ENCODE measurements around the gene GNG12.

The GNG12 gene

DNA sequence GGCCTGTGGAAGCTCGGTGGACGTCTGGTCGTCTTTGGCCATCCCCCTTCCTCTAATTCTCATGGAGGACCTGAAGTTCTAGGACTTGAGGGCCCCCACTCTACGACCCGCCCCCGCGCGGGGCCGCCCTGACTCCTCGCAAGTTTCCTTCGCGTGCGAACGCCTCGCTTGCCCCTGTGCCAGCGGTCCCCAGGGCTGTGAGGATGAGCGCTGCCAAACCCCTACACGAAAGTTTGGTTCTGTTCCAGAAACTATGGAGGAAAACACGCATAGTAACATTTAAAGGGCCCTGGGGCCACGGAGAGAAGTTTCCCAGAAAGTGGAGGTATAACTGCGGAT is 304 bp upstream of the GNG12 start:
- no peak overlapping the region for H3K4me3 ChIP-seq (ENCODE audit: low read depth, low read length)
- TF ChIP-seq, protein P1, sequence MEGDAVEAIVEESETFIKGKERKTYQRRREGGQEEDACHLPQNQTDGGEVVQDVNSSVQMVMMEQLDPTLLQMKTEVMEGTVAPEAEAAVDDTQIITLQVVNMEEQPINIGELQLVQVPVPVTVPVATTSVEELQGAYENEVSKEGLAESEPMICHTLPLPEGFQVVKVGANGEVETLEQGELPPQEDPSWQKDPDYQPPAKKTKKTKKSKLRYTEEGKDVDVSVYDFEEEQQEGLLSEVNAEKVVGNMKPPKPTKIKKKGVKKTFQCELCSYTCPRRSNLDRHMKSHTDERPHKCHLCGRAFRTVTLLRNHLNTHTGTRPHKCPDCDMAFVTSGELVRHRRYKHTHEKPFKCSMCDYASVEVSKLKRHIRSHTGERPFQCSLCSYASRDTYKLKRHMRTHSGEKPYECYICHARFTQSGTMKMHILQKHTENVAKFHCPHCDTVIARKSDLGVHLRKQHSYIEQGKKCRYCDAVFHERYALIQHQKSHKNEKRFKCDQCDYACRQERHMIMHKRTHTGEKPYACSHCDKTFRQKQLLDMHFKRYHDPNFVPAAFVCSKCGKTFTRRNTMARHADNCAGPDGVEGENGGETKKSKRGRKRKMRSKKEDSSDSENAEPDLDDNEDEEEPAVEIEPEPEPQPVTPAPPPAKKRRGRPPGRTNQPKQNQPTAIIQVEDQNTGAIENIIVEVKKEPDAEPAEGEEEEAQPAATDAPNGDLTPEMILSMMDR (IDR thresholded peaks at IDR 0.05; ENCODE audit: low read depth, low read length), result no peak
- TF ChIP-seq MAX (IDR thresholded peaks at IDR 0.05; ENCODE audit: low read depth, low read length) (no peak), MYC (IDR thresholded peaks at IDR 0.05; ENCODE audit: low read depth, low read length) (no peak), POLR2A (IDR thresholded peaks at IDR 0.05; ENCODE audit: extremely low read depth, insufficient read length) (no peak)
- no peak for DNase-seq (ENCODE audit: low read depth)

- H3K4me3 ChIP-seq (ENCODE audit: low read depth, low read length), result no peak overlapping the region
- peak; percentile 24 for DNase-seq (ENCODE audit: low read depth)
- TF ChIP-seq MYC (IDR thresholded peaks at IDR 0.05; ENCODE audit: low read depth, low read length) (no peak), POLR2A (IDR thresholded peaks at IDR 0.05; ENCODE audit: extremely low read depth, insufficient read length) (no peak), MAX (IDR thresholded peaks at IDR 0.05; ENCODE audit: low read depth, low read length) (no peak)
- TF ChIP-seq, protein P1 (IDR thresholded peaks at IDR 0.05; ENCODE audit: low read depth, low read length), result no peak
Measured at GRCh38 chr1:67831850-67832513, 1.3 kb downstream of the GNG12 start.

- DNase-seq (ENCODE audit: low read depth), result no peak
- TF ChIP-seq POLR2A (IDR thresholded peaks at IDR 0.05; ENCODE audit: extremely low read depth, insufficient read length) (no peak), MYC (IDR thresholded peaks at IDR 0.05; ENCODE audit: low read depth, low read length) (no peak), MAX (IDR thresholded peaks at IDR 0.05; ENCODE audit: low read depth, low read length) (no peak)
- TF ChIP-seq, protein P1 (IDR thresholded peaks at IDR 0.05; ENCODE audit: low read depth, low read length), result no peak
- H3K4me3 ChIP-seq (ENCODE audit: low read depth, low read length), result no peak overlapping the region
Measured at GRCh38 chr1:67830928-67831830, 2.1 kb downstream of the GNG12 start.

- no peak overlapping the region for H3K4me3 ChIP-seq (ENCODE audit: low read depth, low read length)
- no peak for TF ChIP-seq POLR2A (IDR thresholded peaks at IDR 0.05; ENCODE audit: extremely low read depth, insufficient read length)
- no peak for TF ChIP-seq MAX (IDR thresholded peaks at IDR 0.05; ENCODE audit: low read depth, low read length)
- TF ChIP-seq MYC (IDR thresholded peaks at IDR 0.05; ENCODE audit: low read depth, low read length), result no peak
- TF ChIP-seq, protein P1 (IDR thresholded peaks at IDR 0.05; ENCODE audit: low read depth, low read length), result no peak
- DNase-seq (ENCODE audit: low read depth), result no peak
Measured at GRCh38 chr1:67830226-67830625, 3.0 kb downstream of the GNG12 start.

DNA sequence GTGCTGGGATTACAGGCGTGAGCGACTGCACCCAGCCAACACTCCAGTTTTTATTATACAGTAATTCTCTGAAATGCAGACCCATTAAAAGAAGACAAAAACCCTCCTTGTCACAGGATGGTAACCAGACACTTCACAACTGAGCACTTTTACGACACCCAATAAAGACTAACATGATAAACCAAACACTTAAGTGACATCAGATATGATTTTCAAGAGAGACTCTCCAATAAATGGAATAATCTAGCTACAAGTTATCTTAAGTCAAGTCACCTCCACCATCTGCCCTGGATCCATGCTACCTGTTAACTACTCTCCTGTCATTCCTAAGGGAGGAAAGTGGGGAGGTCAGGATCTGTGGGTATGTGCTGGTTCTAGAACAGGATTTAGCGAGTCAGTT is 5.6 kb downstream of the GNG12 start:
- H3K4me3 ChIP-seq (ENCODE audit: low read depth, low read length), result no peak overlapping the region
- TF ChIP-seq POLR2A (IDR thresholded peaks at IDR 0.05; ENCODE audit: extremely low read depth, insufficient read length) (no peak), MYC (IDR thresholded peaks at IDR 0.05; ENCODE audit: low read depth, low read length) (no peak), MAX (IDR thresholded peaks at IDR 0.05; ENCODE audit: low read depth, low read length) (no peak)
- TF ChIP-seq, protein P1 (IDR thresholded peaks at IDR 0.05; ENCODE audit: low read depth, low read length), result no peak
- no peak for DNase-seq (ENCODE audit: low read depth)

All from NB4 (cell line).